GM21447 (cell line): ENCODE measurements around the gene ZBTB16.
"Not testable (repeated sequence)": the region's sequence is repeated elsewhere in the genome, so short reads cannot be mapped to it uniquely, and the experiment has no call there.

ENCODE experiments used
- ATAC-seq: cut with Tn5 transposase; IDR thresholded peaks from one replicate; pipeline ENCODE4 v1.9.1; 2021; ENCODE audit not compliant: unreplicated experiment

The ZBTB16 gene

DNA sequence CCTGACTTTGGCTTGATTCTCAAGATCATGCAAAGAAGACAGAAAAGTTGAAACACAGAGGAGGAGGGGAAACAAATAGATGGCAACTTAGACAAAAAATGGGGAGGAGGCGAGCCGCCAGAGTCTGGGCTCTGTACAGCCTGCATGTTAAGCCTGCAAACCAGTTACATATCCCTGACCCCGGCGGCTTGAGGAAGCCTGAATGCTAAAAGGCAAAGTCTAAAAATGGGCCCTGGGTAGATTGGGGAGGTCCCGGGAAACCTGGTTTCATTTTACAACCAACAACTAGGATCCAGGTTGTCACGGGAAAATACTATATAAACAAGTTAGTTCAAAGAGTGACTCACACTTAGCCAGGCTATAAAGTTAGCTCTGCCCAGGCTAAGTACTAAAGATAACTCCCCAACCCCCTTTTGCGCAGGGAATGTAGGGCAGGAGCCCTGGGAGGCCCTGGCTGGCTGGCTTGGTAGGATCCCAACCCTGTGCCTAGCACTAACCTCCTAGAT is 18.8 kb upstream of the ZBTB16 start:
- ATAC-seq = no peak

DNA sequence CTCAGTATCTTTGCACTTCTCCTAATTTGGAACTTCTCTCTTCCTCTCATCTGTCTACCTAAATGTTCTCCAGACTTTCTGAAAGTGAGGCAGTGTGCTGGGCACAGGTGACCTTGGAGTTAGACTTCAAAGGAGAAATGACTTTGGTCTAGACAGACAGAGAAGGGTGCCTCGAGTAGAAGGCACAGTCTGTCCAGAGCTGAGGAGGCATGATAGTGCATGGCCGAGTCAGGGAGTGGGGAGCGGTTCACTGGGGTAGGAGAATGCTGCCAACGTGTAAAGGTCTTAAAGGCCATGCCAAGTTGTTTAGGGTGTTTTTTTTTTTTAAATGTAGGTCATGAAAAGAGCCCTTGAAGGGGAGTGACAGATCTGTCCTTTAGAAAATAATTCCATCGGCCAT is 17.3 kb upstream of the ZBTB16 start:
- ATAC-seq = no peak

DNA sequence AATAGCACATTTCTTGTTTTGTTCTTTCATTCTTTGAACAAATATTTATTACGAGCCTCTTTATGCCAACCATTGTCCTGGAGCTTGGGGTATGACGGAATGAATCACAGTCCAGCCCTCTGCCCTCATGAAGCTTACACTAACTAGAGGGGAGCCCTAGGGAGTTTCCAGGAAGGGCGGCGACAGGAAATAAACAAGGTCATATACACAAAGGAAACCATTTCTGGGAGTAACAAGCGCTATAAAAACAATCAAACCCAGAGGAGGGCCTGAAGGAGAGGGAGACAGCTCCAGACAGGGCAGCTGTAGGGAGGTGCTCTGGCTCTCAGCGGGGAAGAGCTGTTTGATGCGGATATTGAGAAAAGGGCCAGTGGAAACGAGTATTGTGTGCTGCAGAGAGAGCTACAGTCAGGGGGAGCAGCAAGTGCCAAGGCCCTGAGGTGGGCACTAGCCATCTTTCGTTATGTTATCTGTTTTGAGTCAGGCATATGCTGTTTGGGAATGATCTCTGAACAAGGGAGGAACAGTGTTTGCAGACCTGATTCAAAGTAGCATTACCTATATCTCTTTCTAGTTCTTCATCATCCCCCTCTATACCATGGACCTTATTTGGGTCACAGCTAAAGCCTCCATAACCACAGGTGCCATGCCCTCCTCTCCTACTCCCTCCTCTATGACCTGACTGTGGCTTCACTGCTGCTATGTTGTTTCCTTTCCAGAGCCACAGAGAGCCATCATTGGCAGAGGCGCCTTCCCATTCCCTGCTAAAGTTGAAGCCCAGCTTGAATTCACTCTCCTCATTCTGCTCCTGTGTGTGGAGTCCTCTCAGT is 15.3 kb upstream of the ZBTB16 start:
- ATAC-seq = no peak

DNA sequence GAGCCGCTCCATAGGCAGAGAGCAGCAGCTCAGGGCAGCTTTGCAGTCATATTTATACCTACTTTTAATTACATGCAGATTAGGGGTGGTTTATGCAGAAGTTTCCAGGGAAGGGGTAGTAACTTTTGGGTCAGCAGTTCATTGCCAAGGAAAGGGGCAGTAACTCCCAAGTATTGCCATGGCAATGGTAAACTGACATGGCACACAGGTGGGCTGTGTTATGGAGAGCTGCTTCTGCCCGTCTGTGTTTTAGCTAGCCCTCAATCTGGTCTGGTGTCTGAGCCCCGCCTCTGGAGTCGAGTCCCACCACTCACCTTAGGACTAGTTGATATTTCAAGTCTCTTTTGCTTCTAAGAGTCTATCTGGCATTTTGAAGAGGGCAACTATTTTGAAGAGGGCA is 12.2 kb upstream of the ZBTB16 start:
- ATAC-seq = no peak

DNA sequence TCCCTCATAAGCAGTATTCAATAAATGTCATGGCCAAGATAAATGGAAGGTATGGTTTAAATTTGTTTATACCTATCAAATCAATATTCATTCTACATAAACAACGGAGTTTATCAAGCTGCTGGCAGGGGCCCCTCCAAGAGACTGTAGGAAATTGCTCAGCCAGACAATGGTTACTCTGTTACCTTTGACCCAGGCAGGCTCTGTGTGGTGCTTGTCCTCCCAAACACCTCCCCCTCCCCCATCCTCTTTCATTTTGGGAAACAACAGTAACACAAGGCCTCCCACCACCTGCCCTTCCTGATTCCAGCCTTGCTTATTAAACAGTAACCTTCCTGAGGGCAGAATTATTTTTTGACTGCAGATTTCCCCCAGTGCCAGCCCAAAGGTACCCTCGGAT is 10.5 kb upstream of the ZBTB16 start:
- no peak for ATAC-seq

DNA sequence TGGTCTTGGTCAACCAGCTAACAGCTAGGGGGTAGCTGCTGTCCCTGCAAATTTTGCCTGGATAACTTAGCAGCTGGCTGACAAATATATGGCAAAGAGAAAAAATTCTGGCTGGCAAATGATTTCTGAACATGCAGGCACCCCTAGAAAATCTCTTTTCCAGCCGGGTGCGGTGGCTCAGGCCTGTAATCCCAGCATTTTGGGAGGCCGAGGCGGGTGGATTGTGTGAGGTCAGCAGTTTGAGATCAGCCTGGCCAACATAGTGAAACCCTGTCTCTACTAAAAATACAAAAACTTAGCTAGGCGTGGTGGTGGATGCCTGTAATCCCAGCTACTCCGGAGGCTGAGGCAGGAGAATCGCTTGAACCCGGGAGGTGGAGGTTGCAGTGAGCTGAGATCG is 9.7 kb upstream of the ZBTB16 start:
- ATAC-seq = not testable (repeated sequence)

DNA sequence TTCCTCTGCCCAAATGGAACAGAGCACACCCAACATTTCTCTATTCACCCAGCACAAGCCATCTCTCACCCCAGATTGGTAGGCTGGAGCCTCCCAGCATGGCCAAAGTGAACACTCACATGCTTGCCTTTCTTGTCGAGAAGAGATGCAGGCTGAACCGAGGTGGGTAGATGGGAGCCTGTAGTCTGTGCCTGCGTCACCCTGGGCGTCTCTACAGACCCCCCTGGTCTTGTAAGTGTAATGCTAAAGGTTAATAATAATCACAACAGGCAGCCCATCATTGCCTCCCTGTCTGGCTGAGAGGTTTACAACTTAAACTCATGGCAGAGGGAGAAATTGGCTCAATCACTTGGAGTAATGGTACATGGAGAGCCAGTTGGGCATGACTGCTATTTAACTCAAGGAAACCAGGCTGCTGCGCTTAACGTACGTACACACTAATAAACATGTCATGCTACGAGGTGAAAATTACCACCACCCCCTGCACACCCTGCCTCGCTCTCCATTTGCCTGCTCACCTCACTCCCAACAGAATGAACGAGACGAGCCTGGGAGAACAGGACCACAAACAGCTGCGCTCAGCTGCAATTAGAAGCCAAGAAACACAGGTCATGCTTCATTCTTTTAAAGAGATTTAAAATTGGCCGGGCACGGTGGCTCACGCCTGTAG is 9.1 kb upstream of the ZBTB16 start:
- ATAC-seq = no peak

DNA sequence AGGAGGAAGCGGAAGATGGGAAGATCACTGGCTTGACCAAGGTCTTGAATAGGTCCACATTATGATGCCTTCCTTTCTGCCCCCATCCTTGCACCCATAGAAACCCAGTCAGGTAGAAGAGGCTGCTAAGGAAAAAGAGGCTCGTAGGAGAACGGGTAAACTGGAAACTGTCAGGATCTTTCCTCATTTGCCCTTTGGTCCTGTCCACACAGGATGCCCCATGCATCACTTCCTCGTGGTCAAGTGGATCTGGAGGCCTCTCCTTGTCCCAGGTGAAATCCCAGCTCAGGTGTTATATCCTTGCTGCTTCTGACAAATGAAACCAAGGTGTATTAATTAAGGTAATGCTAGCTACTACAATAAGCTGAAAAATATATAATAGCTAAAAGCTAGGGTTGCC is 8.0 kb upstream of the ZBTB16 start:
- ATAC-seq = no peak

DNA sequence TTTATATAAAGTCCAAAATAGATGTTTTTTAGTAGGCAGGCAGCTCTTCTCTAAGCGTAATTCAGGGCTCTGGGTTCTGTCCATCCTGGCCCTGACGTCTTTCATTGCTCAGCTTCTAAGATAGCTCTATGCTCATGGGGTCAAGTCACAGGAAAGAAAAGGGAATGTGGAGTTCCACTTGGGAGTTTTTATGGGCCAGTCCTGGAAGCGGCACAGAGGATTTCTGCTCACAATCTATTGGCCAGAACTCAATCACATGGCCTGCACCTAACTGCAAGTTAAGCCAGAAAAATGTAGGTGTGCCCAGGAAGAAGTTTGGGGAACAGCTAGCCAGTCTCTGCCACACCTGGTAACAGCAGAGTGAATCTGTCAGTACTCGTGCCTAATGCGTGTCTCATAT is 7.4 kb upstream of the ZBTB16 start:
- no peak for ATAC-seq

DNA sequence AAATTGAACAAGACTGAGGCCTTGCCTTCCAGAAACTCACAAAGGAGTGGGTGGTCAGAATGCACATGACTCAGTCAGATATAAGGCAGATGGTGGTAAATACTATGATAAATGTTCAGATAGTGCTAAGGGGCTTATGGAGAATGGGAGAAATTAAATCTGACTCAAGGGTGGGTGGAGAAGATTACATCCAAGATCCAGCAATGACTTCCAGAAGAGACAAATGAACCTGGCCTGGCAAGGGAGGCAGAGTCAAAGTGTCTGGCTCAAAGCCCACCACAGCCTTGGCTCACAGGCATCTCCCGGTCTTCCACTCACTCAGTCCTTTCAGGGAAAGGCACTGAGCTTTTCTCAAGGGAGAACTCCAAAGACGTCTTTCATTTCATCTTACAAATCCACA is 6.1 kb upstream of the ZBTB16 start:
- ATAC-seq = no peak

DNA sequence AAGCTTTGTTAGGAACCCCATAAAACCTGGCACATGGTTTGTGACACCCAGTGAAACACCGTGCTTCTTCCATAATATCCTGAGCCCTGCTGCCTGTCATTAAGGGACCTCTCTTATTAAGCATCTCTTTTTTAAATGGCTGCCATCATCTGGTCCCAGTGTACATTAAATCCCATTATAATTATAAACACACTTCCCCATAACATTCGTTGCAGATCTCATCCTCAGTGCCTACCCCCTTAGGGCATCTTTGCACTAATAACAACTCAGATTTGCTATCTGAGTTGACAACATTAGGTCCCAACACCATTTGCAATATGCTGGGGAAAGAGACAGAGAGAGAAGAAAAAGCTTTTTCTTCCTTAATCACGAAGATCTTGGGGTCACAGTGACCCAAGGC is 4.7 kb upstream of the ZBTB16 start:
- ATAC-seq = no peak

DNA sequence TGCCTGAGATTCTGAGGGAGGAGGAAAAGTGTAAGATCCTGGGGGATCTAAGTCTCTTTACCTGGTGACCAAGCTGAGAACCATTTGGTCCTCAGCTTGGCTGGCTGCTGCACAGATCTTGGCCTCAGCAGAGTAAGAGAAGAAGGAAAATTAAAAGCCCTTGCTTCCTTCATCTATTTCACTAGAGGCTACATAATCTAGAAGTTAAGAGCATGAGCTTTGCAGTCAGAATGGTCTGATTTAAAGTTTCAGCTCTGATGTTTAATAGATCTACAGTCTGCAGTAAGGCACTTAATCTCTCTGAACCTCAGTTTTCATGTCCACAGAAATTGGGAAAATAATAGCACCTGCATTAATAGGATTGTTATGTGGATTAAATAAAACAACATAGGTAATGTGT is 3.1 kb upstream of the ZBTB16 start:
- no peak for ATAC-seq

DNA sequence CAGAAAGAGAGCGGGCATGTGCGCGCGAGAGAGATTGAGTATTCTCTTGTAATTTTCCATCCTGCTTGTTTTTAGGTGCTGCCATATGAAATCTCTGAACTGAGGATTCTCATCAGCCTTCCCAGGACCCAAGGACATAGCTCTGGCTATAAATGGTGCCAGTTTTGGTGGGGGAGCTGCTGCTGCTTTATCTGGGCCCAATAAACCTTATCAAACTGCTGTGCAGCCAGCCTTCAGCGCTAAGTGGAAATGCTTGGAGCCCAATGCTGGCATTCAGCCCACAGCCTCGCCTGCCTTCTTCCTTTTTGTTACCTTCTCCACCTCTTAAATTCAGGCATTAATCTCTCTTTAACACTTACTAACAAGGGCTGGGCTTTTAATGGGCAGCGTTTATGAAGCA is 2.4 kb upstream of the ZBTB16 start:
- no peak for ATAC-seq

DNA sequence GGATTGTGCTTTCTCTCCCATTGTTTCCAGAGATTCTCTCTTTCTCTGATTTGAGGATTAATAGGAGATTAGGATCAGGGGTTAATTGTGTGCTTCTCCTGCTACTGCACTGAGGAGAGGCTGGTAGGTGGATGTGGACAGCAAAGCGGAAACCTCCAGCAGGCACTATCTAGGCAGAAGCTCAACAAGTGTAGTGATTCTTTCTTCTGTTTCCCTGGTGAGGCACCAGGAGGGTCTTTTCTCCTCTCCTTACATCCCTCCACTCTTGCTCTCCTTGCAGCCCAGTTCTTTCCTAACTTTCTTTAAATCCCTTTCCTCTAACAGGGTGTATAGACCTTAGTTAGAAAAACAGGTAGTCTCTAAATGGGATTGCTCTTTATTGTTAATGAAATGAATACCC is 1.9 kb upstream of the ZBTB16 start:
- ATAC-seq = no peak

DNA sequence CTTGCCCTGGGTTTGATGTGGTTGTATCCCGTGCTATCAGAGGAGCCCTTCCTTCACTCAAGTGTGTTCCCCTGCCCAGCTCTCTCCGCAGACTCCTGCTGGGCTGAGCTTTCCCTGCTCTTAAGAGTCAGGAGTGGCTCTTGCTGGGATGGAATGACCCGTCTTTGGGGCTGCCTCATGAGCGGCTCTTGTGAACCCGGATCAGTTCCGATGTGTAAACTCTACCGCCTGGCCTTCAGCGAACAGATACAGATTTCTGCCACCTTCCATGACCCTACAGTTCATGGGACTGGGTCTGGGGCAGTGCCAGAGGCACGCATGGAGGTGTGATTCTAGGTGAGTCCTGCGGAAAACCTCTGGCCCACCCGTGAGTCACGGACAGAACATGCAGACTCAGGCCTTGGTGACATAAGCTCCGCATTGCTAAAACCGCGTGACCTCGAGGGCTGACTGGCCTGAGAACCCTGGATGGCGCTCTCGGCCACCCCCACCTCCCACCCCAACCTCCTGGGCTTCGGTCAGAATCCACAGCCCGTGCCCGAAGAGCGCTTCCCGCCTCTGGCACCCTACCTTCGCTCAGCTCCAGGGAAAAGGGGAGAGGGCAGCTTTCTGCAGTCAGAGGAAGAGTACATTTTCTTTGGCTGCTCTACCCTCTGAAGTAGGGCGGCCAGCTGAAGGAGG is 1.3 kb upstream of the ZBTB16 start:
- no peak for ATAC-seq

DNA sequence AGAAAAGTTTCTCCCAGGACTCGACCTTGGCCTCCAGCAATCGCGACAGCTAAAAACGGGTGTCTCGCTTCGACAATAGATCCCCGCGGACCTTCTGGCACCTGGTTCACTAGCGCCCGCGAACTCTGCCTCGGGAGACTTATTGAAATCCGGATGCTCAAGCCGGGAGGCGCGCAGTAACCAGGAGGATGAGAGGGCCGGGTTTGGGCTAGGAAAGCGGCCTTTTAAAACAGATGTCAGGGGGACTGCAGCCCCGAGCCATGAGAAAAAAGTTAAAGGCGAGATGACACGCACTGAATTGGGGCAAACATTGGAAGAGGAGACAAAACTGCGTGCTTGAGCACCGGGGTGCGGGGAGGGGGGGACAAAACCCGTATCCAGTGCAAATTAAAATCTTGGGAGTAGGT is 637 bp upstream of the ZBTB16 start:
- no peak for ATAC-seq

DNA sequence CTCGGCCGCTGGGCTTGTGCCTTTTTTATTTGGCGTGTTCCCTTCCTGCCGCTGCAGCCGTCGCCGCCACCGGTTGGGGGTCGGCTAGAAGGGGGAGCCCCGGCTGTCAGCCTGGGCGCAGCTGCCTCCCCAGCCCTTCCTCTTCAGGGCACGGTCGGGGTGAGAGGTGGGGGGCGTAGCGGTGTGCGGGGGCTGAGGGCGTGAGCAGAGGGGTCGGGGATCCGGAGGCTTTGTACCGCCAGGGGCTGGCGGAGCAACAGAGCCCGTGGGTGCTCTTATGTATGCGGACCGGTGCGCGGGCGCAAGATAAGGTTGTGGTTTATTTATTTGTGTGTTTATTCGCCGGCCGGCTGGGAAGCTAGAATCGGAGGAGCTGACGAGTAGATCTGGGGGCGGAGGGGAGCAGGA is 477 bp downstream of the ZBTB16 start:
- ATAC-seq = no peak

DNA sequence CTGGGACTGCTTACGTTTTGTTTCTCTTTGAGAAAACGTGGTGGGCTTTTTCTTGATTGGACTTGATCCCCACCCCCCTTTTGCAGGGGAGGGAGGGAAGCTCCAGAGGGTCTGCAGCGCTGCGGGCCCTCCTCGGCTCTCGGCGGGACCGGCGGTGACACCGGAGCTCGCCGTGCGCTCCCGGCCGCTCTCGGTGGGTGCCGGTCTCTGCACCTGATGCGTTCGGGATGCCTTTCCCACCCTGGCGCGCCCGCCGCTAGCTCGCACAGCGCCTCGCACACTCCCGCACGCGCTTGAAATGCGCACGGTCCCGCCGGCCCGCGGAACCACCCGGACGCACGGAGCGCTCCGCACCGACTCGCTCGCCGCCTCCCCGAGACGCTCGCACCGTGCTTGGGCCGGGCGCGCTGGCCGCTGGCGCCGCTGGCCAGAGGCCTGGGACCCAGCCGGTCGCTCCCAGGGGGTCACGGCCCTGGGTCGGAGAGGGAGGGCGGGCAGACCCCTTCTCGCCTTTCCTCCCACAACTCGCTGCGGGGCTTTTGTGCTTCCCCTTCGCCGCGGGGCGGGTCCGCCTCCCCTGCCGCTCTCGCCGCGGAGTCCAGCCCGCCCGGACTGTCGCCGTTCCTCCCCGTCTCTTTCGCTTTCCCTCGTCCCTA is 1.0 kb downstream of the ZBTB16 start:
- ATAC-seq = no peak

DNA sequence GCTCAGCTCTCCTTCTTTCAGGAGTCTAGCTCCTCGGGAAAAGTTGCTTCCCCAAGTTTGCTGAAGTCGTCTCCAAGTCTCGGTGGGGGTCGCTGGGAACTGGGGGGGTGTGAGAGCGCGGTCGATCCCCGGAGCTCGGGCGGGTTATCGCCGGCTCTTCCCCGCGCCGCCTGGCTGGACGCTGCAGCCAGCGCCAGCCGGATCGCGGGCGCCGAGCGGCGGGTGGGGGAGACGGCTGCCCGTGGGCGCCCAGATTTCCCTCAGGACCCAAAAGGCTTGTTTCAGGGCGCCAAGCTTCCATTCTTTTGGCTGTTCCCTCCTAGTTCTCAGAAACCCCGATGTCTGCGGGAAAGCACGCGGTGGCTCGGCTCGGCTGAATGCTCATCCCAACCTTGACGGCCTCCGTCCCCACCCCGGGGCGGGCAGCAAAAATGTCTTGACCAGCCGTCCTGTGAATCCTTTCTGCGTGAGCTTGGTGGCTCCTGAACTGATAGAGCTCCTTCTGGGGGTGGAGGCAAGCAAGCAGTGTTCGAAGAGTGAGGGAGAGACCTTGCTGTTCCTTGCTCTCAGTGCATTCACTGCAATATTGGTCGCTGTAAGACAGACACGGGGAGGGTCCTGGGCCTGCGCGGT is 1.7 kb downstream of the ZBTB16 start:
- ATAC-seq = no peak

DNA sequence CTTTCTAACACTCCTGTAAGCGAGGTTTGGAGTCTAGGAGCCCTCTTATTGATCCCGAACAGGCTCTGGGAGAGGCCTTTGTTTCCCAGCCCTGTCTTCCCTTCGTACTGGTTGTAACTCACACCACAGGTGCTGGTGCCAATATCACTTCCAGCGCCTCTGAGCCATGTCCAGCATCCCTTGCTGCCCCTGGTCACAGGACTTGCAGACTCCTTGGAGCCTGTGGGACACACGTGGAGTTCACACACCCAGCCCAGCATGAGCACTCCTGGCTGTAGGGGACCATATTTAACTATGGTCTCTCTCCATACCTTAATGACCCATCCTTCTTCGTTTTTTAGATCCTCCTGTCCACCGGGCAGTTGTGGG is 2.2 kb downstream of the ZBTB16 start:
- no peak for ATAC-seq

DNA sequence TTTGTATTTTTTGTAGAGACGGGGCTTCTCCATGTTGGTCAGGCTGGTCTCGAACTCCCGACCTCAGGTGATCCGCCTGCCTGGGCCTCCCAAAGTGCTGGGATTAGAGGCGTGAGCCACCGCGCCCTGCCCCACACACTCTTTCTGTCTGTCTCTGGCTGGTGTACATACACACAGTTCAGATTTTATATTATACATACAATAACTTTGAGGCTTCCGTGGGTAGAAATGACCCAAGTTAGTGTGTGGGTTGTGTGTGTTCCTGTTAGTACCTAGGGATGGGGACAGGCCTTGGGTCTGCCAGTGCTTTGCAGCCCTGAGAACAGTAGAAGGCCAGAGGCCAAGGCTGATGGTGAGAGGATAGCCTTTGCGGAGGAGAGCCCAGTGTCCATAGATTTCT is 2.8 kb downstream of the ZBTB16 start:
- no peak for ATAC-seq
